Activated CD4-positive, alpha-beta T cell treated with anti-CD3 and anti-CD28 coated beads, Interleukin-2, amount 10 ng/mL, durations not matched to agents 24 days and 14 days (primary cell): Measurements from ENCODE around the gene TMEM222. TPM values are rescaled to one million over a fixed set of nuclear protein-coding genes. Genes with fewer than 3 reads are reported as not detected.
"Not testable (repeated sequence)": the region's sequence is repeated elsewhere in the genome, so short reads cannot be mapped to it uniquely, and the experiment has no call there.

Experiments used
- DNase-seq: peaks from one replicate; pipeline ENCODE4 v3.0.0; 2022
- H3K27ac Mint-ChIP-seq: one replicate; pipeline ENCODE4 v1.8.0; 2022; ENCODE audit warnings: mild to moderate bottlenecking, mixed read lengths
- H3K27me3 Mint-ChIP-seq: one replicate; pipeline ENCODE4 v1.8.0; 2022; ENCODE audit warnings: mixed read lengths
- H3K36me3 Mint-ChIP-seq: one replicate; pipeline ENCODE4 v1.8.0; 2022; ENCODE audit warnings: low read depth, mild to moderate bottlenecking, mixed read lengths
- H3K4me1 Mint-ChIP-seq: one replicate; pipeline ENCODE4 v1.8.0; 2021; ENCODE audit warnings: mixed read lengths
- H3K4me3 Mint-ChIP-seq: one replicate; pipeline ENCODE4 v1.8.0; 2022; ENCODE audit warnings: mild to moderate bottlenecking, moderate library complexity, mixed read lengths
- H3K9me3 Mint-ChIP-seq: one replicate; pipeline ENCODE4 v1.8.0; 2021; ENCODE audit warnings: mixed read lengths
- intact Hi-C: fragments of 100-400 bp; cut with micrococcal nuclease; formaldehyde crosslinking; loops from one replicate; pipeline ENCODE4 v1.15.1; 2023
- total RNA-seq: library from RNA; stranded (reverse); gene quantifications from 2 replicates; pipeline ENCODE4 v1.2.3, GENCODE V29; 2022

The TMEM222 gene
- total RNA-seq, 1 donor from 2014 or later, result 39.6 TPM

- DNase-seq, result no peak
- no peaks in the 10 kb centered on the region for H3K36me3 Mint-ChIP-seq
- H3K27me3 Mint-ChIP-seq, result peaks cover 7% of the 10 kb centered on the region
- H3K9me3 Mint-ChIP-seq, result no peaks in the 10 kb centered on the region
- H3K4me1 Mint-ChIP-seq, result no peaks in the 10 kb centered on the region
- no peak overlapping the region for H3K27ac Mint-ChIP-seq
- intact Hi-C loops, result no loop called here
- no peak overlapping the region for H3K4me3 Mint-ChIP-seq
These were observed 56.0 kb downstream of the TMEM222 start for GRCh38 chr1:27377760-27378495.

- intact Hi-C loops, result no loop called here
- no peaks in the 10 kb centered on the region for H3K36me3 Mint-ChIP-seq
- no peaks in the 10 kb centered on the region for H3K9me3 Mint-ChIP-seq
- H3K27ac Mint-ChIP-seq, result no peak overlapping the region
- peaks cover 3% of the 10 kb centered on the region for H3K4me1 Mint-ChIP-seq
- no peak for DNase-seq
- no peak overlapping the region for H3K4me3 Mint-ChIP-seq
- H3K27me3 Mint-ChIP-seq, result peaks cover 7% of the 10 kb centered on the region
These were observed 57.7 kb downstream of the TMEM222 start for GRCh38 chr1:27379564-27380122.

GRCh38 chr1:27380224-27380623, 58.3 kb downstream of the TMEM222 start:
- H3K36me3 Mint-ChIP-seq, result no peaks in the 10 kb centered on the region
- intact Hi-C loops, result no loop called here
- H3K27me3 Mint-ChIP-seq, result peaks cover 7% of the 10 kb centered on the region
- H3K9me3 Mint-ChIP-seq, result no peaks in the 10 kb centered on the region
- DNase-seq, result no peak
- H3K27ac Mint-ChIP-seq, result no peak overlapping the region
- H3K4me1 Mint-ChIP-seq, result peaks cover 3% of the 10 kb centered on the region
- no peak overlapping the region for H3K4me3 Mint-ChIP-seq

- Mint-ChIP-seq H3K9me3 (no peaks in the 10 kb centered on the region), H3K36me3 (no peaks in the 10 kb centered on the region), H3K4me1 (peaks cover 3% of the 10 kb centered on the region), H3K4me3 (no peak overlapping the region), H3K27me3 (peaks cover 7% of the 10 kb centered on the region), H3K27ac (no peak overlapping the region)
- intact Hi-C loops, result no loop called here
- DNase-seq, result no peak
These were observed 59.1 kb downstream of the TMEM222 start for GRCh38 chr1:27380766-27381733.

GRCh38 chr1:27381969-27382762, 60.2 kb downstream of the TMEM222 start:
- Mint-ChIP-seq H3K9me3 (no peaks in the 10 kb centered on the region), H3K27ac (no peak overlapping the region), H3K4me3 (no peak overlapping the region), H3K4me1 (peaks cover 4% of the 10 kb centered on the region), H3K27me3 (peaks cover 11% of the 10 kb centered on the region), H3K36me3 (no peaks in the 10 kb centered on the region)
- intact Hi-C loops, result no loop called here
- no peak for DNase-seq

GRCh38 chr1:27383039-27383605, 61.2 kb downstream of the TMEM222 start, which contains the start of gene CD164L2:
CD164L2 (minus strand) TSS chr1:27383333; CDS start chr1:27383239, 94 bp downstream.
- H3K4me3 Mint-ChIP-seq, result no peak within 1 kb of the TSS
- peak; percentile 88 for DNase-seq
- H3K27me3 Mint-ChIP-seq, result peaks cover 11% of the 10 kb centered on the region
- H3K9me3 Mint-ChIP-seq, result no peaks in the 10 kb centered on the region
- peaks cover 4% of the 10 kb centered on the region for H3K4me1 Mint-ChIP-seq
- H3K36me3 Mint-ChIP-seq, result no peaks in the 10 kb centered on the region
- intact Hi-C loops, result no loop called here
- no peak within 1 kb of the TSS for H3K27ac Mint-ChIP-seq

GRCh38 chr1:27383661-27384060, 61.7 kb downstream of the TMEM222 start:
- intact Hi-C loops, result no loop called here
- Mint-ChIP-seq H3K4me3 (no peak overlapping the region), H3K36me3 (no peaks in the 10 kb centered on the region), H3K27ac (no peak overlapping the region), H3K27me3 (peaks cover 11% of the 10 kb centered on the region), H3K4me1 (peaks cover 6% of the 10 kb centered on the region), H3K9me3 (no peaks in the 10 kb centered on the region)
- DNase-seq, result no peak

- H3K4me3 Mint-ChIP-seq, H3K4me1 Mint-ChIP-seq, H3K36me3 Mint-ChIP-seq, H3K27ac Mint-ChIP-seq, intact Hi-C loops, DNase-seq, H3K9me3 Mint-ChIP-seq: not testable (repeated sequence)
- H3K27me3 Mint-ChIP-seq, result peaks cover 13% of the 10 kb centered on the region
These were observed 62.8 kb downstream of the TMEM222 start for GRCh38 chr1:27384797-27385196.

Other genes starting within 250 kb of the TMEM222 start
- gene SLC9A1, start 167.0 kb upstream of the TMEM222 start, total RNA-seq, result 25.5 and 27.1 TPM in 2 replicates
- gene WDTC1, start 87.5 kb upstream of the TMEM222 start, total RNA-seq, result 17.4 and 18.2 TPM in 2 replicates
- 29.7 and 29.8 TPM in 2 replicates for gene SYTL1, start 19.9 kb downstream of the TMEM222 start, total RNA-seq
- 13.2 and 14.7 TPM in 2 replicates for gene MAP3K6, start 44.8 kb downstream of the TMEM222 start, total RNA-seq
- not detected in 2 replicates for gene FCN3, start 52.7 kb downstream of the TMEM222 start, total RNA-seq
- gene CD164L2, start 61.2 kb downstream of the TMEM222 start, total RNA-seq, result not detected in 2 replicates
- 3.3 TPM in 2 replicates for gene GPR3, start 70.5 kb downstream of the TMEM222 start, total RNA-seq
- 109 TPM in 2 replicates for gene WASF2, start 168.0 kb downstream of the TMEM222 start, total RNA-seq